ENCODE data around the gene TOM1L2.

TOM1L2 gene

DNA sequence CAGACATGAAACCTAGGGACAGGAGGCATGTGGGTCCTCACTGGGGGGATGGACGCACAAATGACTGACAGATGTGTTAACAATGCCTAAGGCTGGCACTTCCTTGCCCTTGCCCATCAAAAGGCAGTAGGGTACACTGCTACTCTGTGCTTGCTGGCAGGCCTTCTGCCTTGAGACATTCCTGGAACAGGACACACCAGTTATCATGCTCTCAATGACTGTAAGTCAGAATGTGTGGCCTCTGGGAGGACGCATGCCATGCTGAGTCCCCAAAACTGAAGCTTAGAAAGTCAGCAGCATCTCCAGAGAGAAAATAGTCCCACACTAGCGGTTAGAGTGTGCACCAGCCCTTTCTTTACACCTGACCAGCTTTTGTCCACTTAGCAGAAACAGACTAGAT, 119.3 kb downstream of the TOM1L2 start:
- no peaks in the 10 kb centered on the region for H3K36me3 ChIP-seq (replicated peaks; ENCODE audit: insufficient read depth, low read length)

DNA sequence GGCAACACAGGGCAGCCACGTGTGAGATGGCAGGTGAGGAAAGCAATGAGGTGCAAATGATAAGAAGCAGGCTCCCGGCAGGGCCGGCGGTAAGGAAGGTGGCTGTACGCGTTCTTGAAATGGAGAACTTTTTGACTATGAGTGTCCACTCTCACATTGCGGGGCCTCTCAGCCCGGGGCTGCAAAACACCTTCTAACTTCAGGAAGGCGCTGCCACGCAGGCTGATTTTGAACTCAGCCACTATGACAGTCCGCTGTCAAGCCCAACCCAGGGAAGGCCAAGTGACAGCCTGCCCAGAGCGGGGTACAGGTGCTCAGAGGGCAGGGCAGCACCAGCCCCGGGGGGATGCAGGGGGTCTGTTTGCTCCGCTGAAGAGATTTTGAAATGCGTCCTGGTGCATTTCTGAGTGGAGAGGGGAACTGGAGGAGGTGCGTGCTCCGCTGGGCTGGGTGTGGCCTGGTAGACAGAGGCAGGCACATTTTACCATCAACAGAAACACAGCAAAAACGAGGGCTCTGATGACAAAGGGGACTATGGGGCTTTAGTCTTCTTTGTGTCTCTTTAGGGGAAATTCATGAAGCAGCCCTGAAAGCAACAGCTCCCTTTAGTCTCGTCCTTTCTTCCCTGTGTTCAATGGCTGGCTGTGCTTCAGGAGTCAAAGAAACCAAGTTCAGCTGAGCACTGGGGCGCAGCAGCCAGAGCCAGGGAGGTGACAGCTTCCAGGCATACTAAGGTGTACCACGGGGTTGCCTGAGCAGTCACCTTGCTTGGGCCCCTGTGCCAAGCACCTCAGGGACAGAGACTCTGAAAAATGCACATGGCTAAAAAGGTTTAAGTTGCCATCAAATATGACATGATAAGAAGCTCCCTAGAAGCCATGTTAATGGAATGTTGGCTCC, 120.8 kb downstream of the TOM1L2 start:
- Histone ChIP-seq H2AFZ (ENCODE audit: low read length) (no peak overlapping the region), H3K36me3 (replicated peaks; ENCODE audit: insufficient read depth, low read length) (no peaks in the 10 kb centered on the region), H3K9me3 (replicated peaks; ENCODE audit: insufficient read depth, low read length) (no peaks in the 10 kb centered on the region), H3K79me2 (ENCODE audit: low read length) (no peaks in the 10 kb centered on the region), H3K9me2 (replicated peaks; ENCODE audit: insufficient read depth, low read length) (no peaks in the 10 kb centered on the region), H3K9ac (ENCODE audit: low read length) (no peak overlapping the region), H3K4me1 (ENCODE audit: low read length) (peaks cover 7% of the 10 kb centered on the region), H4K20me1 (ENCODE audit: insufficient read depth, low read length) (no peaks in the 10 kb centered on the region), H3K27ac (ENCODE audit: low read length) (no peak overlapping the region), H3K4me2 (ENCODE audit: low read depth, low read length) (no peak overlapping the region), H3F3A (ENCODE audit: insufficient read depth, low read length) (no peaks in the 10 kb centered on the region), H3K4me3 (ENCODE audit: low read length) (no peak overlapping the region), H3K27me3 (replicated peaks; ENCODE audit: insufficient read depth, low read length) (no peaks in the 10 kb centered on the region)
- no peak for TF ChIP-seq EZH2phosphoT487 (IDR thresholded peaks at IDR 0.05; ENCODE audit: low read length)
- TF ChIP-seq, protein P1, sequence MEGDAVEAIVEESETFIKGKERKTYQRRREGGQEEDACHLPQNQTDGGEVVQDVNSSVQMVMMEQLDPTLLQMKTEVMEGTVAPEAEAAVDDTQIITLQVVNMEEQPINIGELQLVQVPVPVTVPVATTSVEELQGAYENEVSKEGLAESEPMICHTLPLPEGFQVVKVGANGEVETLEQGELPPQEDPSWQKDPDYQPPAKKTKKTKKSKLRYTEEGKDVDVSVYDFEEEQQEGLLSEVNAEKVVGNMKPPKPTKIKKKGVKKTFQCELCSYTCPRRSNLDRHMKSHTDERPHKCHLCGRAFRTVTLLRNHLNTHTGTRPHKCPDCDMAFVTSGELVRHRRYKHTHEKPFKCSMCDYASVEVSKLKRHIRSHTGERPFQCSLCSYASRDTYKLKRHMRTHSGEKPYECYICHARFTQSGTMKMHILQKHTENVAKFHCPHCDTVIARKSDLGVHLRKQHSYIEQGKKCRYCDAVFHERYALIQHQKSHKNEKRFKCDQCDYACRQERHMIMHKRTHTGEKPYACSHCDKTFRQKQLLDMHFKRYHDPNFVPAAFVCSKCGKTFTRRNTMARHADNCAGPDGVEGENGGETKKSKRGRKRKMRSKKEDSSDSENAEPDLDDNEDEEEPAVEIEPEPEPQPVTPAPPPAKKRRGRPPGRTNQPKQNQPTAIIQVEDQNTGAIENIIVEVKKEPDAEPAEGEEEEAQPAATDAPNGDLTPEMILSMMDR (IDR thresholded peaks at IDR 0.05; ENCODE audit: low read length): no peak
- no peak for TF ChIP-seq EZH2 (optimal IDR thresholded peaks at IDR 0.05; ENCODE audit: low read depth, low read length)
- no peak for DNase-seq

More for the DNA sequence above, 119.3 kb downstream of the TOM1L2 start:
- Histone ChIP-seq H3K27me3 (replicated peaks; ENCODE audit: insufficient read depth, low read length) (no peaks in the 10 kb centered on the region), H4K20me1 (ENCODE audit: insufficient read depth, low read length) (no peaks in the 10 kb centered on the region), H3F3A (ENCODE audit: insufficient read depth, low read length) (no peaks in the 10 kb centered on the region), H3K4me3 (ENCODE audit: low read length) (no peak overlapping the region), H3K4me2 (ENCODE audit: low read depth, low read length) (no peak overlapping the region), H3K9me2 (replicated peaks; ENCODE audit: insufficient read depth, low read length) (no peaks in the 10 kb centered on the region), H2AFZ (ENCODE audit: low read length) (no peak overlapping the region), H3K9me3 (replicated peaks; ENCODE audit: insufficient read depth, low read length) (no peaks in the 10 kb centered on the region), H3K4me1 (ENCODE audit: low read length) (peaks cover 7% of the 10 kb centered on the region), H3K79me2 (ENCODE audit: low read length) (no peaks in the 10 kb centered on the region), H3K27ac (ENCODE audit: low read length) (no peak overlapping the region), H3K9ac (ENCODE audit: low read length) (no peak overlapping the region)
- TF ChIP-seq EZH2phosphoT487 (IDR thresholded peaks at IDR 0.05; ENCODE audit: low read length) (no peak), EZH2 (optimal IDR thresholded peaks at IDR 0.05; ENCODE audit: low read depth, low read length) (no peak)
- TF ChIP-seq, protein P1 (IDR thresholded peaks at IDR 0.05; ENCODE audit: low read length): no peak
- no peak for DNase-seq

DNA sequence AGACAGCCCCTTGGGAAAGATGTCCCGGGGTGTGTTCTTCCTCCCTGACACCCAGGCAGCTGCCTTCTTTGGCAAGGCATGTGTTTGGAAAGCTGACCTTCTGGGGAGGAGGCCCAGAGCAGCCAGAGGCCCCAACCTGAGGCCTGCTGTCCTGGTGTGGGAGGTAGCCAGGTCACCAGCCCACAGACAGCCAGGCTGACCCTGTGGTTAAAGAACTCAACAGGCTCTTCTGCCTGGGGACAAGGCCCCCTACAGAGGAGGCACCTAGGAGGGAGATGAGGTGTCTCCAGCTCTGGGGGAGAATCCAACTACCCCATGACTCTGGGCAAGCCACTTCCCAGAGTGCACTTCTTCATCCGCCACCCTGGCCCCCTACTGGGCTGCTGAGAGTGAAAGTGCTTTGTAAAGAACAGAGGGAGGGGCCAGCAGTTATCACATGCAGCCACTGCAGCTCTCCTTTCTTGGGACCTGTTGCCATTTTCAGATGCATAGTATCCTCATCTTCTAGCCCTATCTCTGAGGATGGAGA, 122.3 kb downstream of the TOM1L2 start:
- TF ChIP-seq EZH2phosphoT487 (IDR thresholded peaks at IDR 0.05; ENCODE audit: low read length) (no peak), EZH2 (optimal IDR thresholded peaks at IDR 0.05; ENCODE audit: low read depth, low read length) (no peak)
- TF ChIP-seq, protein P1 (IDR thresholded peaks at IDR 0.05; ENCODE audit: low read length): no peak
- Histone ChIP-seq H3K36me3 (replicated peaks; ENCODE audit: insufficient read depth, low read length) (no peaks in the 10 kb centered on the region), H3K27me3 (replicated peaks; ENCODE audit: insufficient read depth, low read length) (no peaks in the 10 kb centered on the region), H3K9me3 (replicated peaks; ENCODE audit: insufficient read depth, low read length) (no peaks in the 10 kb centered on the region), H3K79me2 (ENCODE audit: low read length) (no peaks in the 10 kb centered on the region), H3K9me2 (replicated peaks; ENCODE audit: insufficient read depth, low read length) (no peaks in the 10 kb centered on the region), H3K27ac (ENCODE audit: low read length) (no peak overlapping the region), H3K9ac (ENCODE audit: low read length) (no peak overlapping the region), H3K4me3 (ENCODE audit: low read length) (no peak overlapping the region), H3K4me1 (ENCODE audit: low read length) (peaks cover 7% of the 10 kb centered on the region), H3F3A (ENCODE audit: insufficient read depth, low read length) (no peaks in the 10 kb centered on the region), H3K4me2 (ENCODE audit: low read depth, low read length) (no peak overlapping the region), H4K20me1 (ENCODE audit: insufficient read depth, low read length) (no peaks in the 10 kb centered on the region), H2AFZ (ENCODE audit: low read length) (no peak overlapping the region)
- no peak for DNase-seq

Measured in MM.1S (cell line).